ENCODE data around the gene TMOD2. TPM values are rescaled to one million over a fixed set of nuclear protein-coding genes. Genes with fewer than 3 reads are reported as not detected.

TMOD2 gene
- total RNA-seq, 6 experiments from 2014 or later, result 11.0 to 14.9 (median 13.5) TPM

GRCh38 chr15:51828621-51829375 is 77.4 kb downstream of the TMOD2 start:
- Mint-ChIP-seq H3K4me1 (ENCODE audit: low read depth) (peaks cover 74% of the 10 kb centered on the region), H3K27me3 (ENCODE audit: insufficient read depth) (no peaks in the 10 kb centered on the region), H3K36me3 (ENCODE audit: low read depth) (peaks cover 11% of the 10 kb centered on the region), H3K9me3 (no peaks in the 10 kb centered on the region), H3K4me3 (peak overlapping the region; percentile 97), H3K27ac (peak overlapping the region; percentile 81)
- DNase-seq, result peak; percentile 29
- no peak for TF ChIP-seq CTCF (IDR thresholded peaks at IDR 0.05)

GRCh38 chr15:51829376-51830275 is 78.2 kb downstream of the TMOD2 start, which contains the start of gene TMOD3:
Gene TMOD3 (plus strand): TSS chr15:51829653. CDS start chr15:51862885, 33,232 bp downstream.
- no peaks in the 10 kb centered on the region for H3K27me3 Mint-ChIP-seq (ENCODE audit: insufficient read depth)
- peak within 1 kb of the TSS; percentile 91 for H3K27ac Mint-ChIP-seq
- peak; percentile 84 for DNase-seq
- peak within 1 kb of the TSS; percentile 97 for H3K4me3 Mint-ChIP-seq
- no peak for TF ChIP-seq CTCF (IDR thresholded peaks at IDR 0.05)
- peaks cover 76% of the 10 kb centered on the region for H3K4me1 Mint-ChIP-seq (ENCODE audit: low read depth)
- H3K9me3 Mint-ChIP-seq, result no peaks in the 10 kb centered on the region
- H3K36me3 Mint-ChIP-seq (ENCODE audit: low read depth), result peaks cover 11% of the 10 kb centered on the region

- peak; percentile 17 for DNase-seq
- H3K9me3 Mint-ChIP-seq, result no peaks in the 10 kb centered on the region
- peak overlapping the region; percentile 91 for H3K27ac Mint-ChIP-seq
- H3K27me3 Mint-ChIP-seq (ENCODE audit: insufficient read depth), result no peaks in the 10 kb centered on the region
- peaks cover 15% of the 10 kb centered on the region for H3K36me3 Mint-ChIP-seq (ENCODE audit: low read depth)
- no peak for TF ChIP-seq CTCF (IDR thresholded peaks at IDR 0.05)
- peak overlapping the region; percentile 97 for H3K4me3 Mint-ChIP-seq
- peaks cover 76% of the 10 kb centered on the region for H3K4me1 Mint-ChIP-seq (ENCODE audit: low read depth)
Measured at GRCh38 chr15:51830276-51830806, 78.9 kb downstream of the TMOD2 start.

GRCh38 chr15:51833772-51834171 is 82.4 kb downstream of the TMOD2 start:
- H3K4me3 Mint-ChIP-seq, result peak overlapping the region; percentile 97
- H3K36me3 Mint-ChIP-seq (ENCODE audit: low read depth), result peaks cover 15% of the 10 kb centered on the region
- peaks cover 88% of the 10 kb centered on the region for H3K4me1 Mint-ChIP-seq (ENCODE audit: low read depth)
- no peaks in the 10 kb centered on the region for H3K27me3 Mint-ChIP-seq (ENCODE audit: insufficient read depth)
- DNase-seq, result no peak
- peak overlapping the region; percentile 42 for H3K27ac Mint-ChIP-seq
- H3K9me3 Mint-ChIP-seq, result no peaks in the 10 kb centered on the region
- TF ChIP-seq CTCF (IDR thresholded peaks at IDR 0.05), result no peak

- DNase-seq, result peak; percentile 9
- H3K36me3 Mint-ChIP-seq (ENCODE audit: low read depth), result peaks cover 4% of the 10 kb centered on the region; the same call in 1 of the 2 replicates
- peak overlapping the region; percentile 75 for H3K27ac Mint-ChIP-seq
- no peak for TF ChIP-seq CTCF (IDR thresholded peaks at IDR 0.05)
- H3K27me3 Mint-ChIP-seq (ENCODE audit: insufficient read depth), result no peaks in the 10 kb centered on the region
- no peaks in the 10 kb centered on the region for H3K9me3 Mint-ChIP-seq
- H3K4me3 Mint-ChIP-seq, result peak overlapping the region; percentile 29; the same call in 1 of the 2 replicates
- peaks cover 92% of the 10 kb centered on the region for H3K4me1 Mint-ChIP-seq (ENCODE audit: low read depth)
Measured at GRCh38 chr15:51837792-51838251, 86.4 kb downstream of the TMOD2 start.
